Hematopoietic multipotent progenitor cell treated with erythropoietin and hydrocortisone succinate and interleukin-3 and kit ligand, for 6 days (in vitro differentiated cells): ENCODE measurements around the gene ADSS2.

Experiments
- DNase-seq: peaks from one replicate; pipeline ENCODE4 v3.0.0-alpha.2; 2015

ADSS2 gene

DNA sequence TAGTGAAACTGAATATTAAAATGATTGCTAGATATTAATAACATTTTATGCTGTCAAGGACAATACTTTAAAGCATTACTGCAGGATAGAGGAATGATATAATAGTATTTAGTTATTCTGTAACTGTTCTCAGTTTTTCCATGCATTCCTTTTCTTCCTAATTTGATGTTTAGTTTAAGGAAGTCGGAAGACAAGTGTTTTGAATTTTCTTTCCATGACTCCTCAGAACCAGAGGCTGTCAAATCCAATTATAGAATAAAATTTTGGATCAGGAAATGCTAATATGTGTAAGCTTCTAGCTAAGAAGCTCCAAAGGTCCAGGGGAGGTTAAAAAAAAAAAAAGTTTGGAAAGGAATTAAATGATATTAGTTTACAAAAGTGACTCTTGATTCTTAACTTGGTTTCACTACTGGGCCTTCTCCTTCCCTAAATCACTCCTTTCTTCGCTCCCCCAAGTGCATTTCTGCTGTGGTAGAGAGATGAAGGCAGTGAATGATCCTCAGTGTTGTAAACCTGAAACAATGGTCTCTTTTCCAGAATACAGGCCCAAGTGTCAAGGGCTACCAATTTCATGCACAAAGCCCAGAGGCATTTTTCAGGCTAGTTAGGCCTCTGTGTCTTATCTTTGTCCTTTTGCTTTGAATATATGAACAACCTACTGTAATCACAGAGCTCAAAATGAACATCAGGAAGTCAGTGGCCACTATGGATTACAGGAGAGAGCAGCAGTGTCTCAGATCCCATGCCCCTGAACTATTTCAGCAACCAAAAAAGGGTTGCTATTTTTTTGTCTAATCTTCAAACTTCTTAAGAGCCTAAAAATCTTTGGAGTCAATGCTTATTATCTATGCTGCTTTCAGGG, 6.2 kb downstream of the ADSS2 start:
- no peak for DNase-seq

DNA sequence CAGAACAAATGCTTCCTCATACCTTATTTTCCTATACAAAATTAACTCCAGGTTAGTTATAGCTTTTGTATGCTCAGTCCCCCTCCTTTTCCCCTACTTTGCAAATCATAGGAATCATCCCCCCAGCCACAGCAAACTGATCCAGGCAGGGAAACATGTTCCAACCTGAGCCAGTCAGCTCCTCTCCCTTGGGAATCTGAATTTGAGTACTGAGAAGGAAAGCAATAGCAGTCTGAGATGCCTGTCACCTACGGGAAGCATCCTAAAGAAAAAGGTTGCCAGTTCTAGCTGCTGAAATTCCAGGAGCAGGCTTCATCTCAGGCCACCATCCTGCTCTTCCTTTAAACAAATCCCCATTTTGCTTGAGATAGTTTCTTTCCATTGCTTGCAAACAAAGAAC, 6.9 kb downstream of the ADSS2 start:
- DNase-seq = no peak

DNA sequence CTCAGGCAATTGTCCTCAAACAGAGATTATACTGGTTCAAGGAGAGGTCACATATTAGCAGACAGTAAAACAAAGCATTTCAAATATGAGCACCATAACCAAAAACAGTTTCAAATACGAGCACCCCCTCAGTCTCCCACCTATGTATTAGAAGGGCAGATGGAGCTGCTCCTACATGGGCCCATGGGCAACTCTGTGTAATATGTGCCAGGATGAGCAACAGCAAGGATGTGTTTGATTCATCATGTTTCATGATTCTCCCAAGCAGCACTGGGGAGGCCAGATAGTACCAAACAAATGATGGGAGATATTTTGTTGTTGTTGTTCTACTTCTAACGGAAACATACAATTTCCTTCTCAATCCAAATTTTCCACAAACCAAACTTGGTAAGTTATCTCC, 8.9 kb downstream of the ADSS2 start:
- DNase-seq = no peak

DNA sequence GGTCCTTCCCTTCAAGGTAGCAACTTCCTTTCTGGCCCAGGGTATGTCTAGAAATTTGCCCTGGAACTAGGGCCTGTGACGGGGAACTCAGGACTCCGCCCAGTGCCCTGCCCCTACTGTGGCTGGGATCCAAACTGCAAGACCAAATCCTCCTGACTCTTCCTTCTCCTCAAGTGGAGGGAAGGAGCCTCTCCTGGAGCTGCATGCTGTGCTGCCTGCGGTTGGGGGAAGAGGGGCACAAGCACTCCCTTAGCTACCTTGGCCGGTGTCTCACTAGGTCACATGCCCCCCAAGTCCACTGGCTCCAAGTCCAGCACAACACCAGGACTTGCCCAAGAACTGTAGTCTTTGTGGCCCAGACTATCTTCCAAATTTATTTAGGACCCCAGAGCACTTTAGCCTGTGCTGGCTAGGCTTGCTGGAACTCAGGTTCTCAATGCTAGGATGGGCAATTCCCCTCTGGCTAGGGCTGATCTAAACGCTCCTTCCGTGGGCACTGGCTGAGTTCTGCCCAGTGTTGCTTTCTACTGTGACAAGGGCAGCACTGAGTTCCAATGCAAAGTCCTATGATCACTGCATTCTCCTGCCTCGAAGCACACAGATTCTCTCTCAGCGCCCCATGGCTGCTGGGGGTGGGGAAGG, 12.2 kb downstream of the ADSS2 start:
- peak; percentile 66 for DNase-seq

DNA sequence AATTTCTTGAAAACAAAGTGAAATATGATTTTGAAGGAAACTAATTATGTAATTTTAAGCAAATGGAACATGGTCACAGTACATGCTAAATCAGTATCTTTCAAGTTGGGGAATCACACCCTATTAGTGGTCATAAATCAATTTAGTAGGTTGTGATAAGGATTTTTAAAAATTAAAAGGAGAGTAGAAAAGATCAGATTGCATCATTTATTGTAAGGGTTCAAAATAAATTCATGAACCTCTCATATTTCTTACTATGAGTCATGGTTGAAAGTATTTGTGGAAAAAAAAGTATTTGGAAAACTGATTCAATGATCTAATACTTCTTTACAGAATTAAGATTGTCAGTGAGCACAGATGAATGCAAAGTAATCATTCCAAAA, 14.6 kb downstream of the ADSS2 start:
- no peak for DNase-seq

DNA sequence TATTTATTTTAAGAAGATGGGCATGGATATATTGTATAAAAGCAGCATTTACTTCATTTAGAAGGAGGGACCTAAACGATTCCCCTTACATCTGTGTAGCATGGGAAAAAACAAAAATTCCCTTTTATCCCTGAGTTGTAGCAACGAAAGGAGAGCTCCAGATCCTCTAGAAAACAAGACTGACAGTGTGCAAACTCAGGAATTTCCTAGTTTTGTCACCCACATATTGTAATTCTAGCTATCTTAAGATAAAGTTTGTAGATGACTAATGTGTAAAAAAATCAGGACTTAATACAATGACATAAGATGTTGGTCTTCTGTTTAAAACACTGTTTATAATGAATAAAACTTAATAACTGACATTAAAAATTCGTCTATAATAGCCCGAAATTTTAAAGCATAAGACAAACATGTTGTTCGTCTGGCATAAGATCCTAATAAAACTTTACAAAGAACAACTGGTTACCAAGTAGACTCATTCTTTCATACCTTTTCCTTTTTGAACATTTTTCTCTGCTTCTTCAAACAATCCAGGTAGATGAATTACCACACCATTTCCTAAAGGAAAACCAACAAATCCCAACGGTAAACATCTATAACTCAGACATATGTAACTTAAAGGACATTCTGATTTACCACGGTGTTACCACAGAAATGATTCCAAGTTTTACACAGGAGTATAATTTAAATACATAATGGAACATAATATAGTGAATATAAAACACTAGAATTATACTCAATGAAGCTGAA, 15.2 kb downstream of the ADSS2 start:
- DNase-seq = no peak

DNA sequence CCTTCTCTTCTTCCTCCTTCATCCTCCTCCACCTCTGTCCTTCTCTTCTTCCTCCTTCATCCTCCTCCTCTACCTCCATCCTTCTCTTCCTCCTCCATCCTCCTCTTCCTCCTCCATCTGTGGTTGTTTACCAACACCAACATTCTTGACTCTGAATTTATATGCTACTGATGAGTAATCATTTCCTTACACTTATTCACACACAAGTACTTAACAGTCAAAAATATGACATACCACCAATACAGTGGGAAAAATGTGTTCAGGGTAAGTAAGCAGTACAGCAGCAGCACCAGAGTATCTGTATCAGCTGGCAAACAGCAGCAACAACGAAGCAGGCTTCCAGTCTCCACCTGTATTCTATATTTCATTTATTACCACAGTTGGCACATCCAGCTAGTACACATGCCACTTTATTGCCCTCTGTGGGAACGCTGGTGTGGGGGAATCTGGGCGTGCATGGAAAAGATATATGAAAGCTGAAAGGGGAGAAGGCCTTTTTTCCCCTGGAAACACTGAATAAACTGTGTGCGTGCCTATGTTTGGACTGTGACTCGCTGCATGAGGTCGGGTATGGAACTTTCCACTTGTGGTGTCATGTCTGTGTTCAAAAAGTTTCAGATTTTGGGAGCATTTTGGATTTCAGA, 16.0 kb downstream of the ADSS2 start:
- DNase-seq = no peak

DNA sequence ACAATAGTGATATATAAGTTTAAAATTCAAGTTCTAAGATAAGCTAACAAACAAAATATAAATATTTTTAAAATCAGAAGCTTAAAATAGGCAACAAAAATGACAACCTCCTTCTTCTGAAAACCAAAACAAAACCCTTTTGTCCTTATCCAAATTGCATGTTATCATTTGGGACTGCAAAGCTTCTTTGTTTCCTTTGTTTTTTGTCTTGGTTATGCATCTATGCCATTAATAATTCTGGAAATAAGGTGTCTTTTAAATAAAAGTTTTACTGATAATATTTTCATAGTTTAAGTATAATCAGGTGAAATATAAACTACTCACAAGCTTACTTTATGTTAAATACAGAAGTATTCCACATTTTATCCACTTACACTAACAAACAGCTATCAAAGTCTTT, 20.5 kb downstream of the ADSS2 start:
- DNase-seq = no peak

DNA sequence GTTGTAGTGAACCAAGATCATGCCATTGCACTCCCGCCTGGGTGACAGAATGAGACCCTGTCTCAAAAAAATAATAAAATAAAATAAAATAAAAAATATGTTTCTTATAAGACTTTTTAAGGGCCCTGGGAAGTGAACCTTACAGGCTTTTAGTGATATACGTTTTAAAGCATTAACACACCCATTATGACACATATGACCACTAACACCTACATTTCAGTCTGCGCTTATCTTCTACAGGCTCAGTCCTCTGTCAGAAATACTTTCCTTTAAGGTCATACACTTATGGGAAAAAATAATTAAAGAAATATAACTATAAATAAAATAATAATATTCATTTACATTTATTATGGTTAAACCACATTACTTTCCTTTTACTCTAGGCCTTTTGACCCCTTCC, 21.9 kb downstream of the ADSS2 start:
- DNase-seq = no peak

DNA sequence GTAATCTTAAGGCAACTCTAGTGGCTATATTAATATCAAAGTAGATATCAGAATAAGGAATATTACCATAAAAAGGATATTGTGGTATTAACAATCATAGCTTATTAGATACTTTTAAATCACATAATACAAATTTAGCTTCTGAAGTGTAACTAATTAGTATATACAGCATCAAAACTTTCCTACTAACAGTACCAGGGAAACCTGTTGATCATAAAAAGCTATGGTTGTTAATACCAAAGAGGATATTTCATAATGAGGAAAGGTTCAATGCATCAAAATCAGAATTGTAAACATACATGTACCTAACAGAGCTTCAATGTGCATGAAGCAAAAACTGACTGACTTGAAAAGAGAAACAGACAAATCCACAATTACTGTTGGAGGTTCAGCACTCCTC, 24.1 kb downstream of the ADSS2 start:
- DNase-seq = no peak

DNA sequence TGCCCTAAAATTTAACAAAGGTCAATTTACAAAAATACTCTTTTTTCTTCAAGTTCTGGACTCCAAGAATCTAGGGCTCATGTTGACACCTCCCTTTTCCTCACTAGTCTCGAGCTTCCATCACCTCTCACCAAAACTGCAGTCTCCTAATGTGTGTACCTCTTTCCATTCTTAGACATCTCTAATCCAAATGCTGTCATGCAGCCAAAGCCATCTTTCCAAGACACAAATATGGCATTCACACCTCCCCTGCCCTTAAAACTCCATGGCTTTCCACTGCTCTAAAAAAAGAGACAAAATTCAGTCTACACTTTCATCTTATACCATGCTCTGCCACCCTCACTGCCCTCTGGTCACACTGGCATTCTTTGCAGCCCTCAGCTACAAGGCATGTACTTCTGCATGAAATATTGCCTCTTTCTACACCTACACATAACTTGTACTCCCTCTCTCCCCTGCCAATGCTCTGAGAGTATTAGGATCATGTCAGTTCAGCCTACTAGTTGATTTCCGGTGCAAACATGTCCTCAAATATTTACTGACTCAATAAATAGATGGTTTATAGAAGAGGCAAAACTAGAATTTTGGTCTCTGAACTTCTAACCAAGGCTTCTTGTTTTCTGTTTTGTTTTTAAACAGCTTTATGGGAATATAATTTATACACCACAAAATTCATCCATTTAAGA, 26.9 kb downstream of the ADSS2 start:
- DNase-seq = no peak

DNA sequence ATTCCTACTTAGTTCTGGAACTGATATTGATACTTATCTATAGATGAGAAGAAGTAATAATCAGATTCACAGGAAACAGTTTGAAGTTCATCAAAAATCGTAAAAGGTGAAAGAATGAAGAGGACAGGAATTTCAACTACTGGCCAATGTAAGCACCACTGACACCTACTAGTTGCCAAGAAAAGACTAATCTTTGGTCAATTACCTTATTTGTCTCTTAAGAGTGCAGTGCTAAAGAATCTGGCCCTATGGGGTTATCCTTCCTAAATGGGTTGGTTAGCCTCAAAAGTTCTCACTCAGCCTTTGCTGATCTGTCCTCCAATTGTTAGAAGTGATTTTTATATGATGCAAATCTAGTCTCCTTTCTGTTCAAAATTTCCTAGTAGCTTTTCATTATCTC, 29.5 kb downstream of the ADSS2 start:
- no peak for DNase-seq

DNA sequence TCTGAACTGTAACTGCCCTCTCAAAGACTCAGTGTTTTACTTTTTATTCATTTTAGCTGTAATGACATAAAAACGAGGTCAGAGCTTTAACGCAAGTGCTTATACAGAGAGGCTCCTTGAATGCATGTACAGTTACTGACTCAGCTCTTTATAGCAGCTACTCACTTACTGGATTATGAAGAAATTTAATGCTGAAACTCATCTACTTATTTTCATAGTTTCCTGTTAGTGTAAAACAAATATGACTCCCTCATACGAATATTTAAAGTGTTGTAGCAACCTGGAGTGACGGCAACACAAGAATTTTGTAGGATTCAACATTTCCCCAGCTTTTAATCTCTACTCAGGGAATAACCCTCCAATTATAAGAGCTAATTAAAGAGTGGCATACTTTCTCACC, 32.7 kb downstream of the ADSS2 start:
- DNase-seq = no peak

DNA sequence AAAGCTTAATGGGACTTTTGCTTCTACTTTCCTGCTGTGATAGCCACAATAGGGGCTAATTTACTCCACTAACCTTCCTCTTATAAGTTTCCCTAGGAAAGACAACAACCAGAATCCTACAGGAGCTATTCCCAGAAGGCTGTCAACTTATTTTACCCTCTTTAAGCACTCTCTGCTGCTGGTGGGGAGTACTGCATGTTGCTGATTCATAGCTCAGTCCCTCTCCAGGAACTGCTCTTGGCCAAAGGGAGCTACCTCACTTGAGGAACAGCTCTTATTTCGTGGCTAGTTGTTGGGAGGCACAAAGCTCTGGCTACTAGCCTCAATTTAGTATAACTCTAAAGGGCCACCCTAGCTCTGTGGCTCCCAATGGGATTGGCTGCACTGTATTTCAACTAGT, 37.2 kb downstream of the ADSS2 start:
- no peak for DNase-seq

DNA sequence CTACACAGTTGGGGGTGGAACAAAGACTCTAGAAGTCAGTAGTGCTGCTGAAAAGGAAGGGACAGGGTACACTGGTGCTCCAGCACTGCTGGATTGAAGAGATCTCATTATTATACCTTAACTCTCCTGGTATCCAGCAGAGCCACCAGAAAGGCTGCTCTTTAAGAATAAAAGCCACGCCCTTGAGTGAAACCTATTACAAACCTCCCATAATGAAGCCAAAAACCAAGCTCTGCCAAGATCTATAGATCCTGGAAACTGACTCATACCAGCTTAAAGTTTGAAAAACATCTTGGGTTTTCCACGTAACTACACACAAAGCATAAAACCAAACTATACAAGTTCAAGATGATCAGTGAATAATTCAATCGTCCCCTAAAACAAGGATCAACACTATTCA, 38.0 kb downstream of the ADSS2 start:
- DNase-seq = no peak

DNA sequence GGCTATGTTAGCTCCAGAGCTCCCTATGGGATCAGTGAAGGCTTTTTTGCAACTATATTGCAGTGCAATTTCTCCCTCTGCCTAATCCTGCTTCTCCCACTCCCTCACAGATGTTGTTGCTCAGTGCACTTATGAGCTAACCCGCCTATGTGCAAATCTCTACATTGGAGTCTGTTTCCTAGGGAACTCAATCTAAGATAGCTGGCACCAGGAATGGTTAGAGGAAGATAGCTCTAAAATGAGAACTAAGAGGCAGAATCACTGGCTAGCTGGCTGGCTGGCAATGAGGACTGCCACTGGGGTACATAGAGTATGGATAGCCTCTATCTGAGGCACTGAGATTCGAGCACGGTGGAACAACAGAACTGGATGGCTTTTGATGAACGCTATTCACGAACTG, 39.5 kb downstream of the ADSS2 start:
- no peak for DNase-seq

DNA sequence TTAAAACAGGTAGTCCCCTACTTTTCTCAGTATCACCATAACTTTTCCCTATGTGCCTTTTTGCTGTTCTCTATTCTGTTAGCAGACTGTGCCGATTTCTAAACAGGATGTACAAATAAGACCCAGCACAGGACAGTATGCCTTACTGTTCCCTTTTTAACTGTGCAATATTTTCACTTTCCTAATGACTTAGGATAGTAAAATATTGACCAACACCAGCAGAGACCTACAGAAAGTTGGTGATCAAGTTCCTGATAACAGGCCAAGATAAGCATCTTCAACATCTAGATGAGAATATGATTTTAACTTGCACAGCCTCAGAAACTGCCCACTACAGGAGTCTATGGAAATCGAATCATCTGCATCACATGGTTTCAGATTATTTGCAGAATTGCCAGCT, 42.0 kb downstream of the ADSS2 start:
- no peak for DNase-seq

DNA sequence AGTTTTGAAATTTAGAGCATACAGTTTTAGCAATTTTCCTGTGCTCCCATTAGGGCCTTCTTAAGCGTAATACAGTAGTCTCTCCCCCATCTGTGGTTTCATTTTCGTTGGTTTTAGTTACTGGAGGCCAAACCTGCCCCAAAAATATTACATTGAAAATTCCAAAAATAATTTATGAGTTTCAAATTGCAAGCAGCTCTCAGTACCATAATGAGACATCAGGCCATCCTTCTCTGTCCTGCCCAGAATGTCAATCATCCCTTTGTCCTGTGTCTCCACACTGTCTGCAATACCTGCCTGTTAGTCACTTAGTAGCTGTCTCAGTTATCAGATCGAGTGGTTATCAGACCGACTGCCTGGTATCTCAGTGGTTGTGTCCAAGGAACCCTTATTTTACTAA, 45.4 kb downstream of the ADSS2 start:
- no peak for DNase-seq

DNA sequence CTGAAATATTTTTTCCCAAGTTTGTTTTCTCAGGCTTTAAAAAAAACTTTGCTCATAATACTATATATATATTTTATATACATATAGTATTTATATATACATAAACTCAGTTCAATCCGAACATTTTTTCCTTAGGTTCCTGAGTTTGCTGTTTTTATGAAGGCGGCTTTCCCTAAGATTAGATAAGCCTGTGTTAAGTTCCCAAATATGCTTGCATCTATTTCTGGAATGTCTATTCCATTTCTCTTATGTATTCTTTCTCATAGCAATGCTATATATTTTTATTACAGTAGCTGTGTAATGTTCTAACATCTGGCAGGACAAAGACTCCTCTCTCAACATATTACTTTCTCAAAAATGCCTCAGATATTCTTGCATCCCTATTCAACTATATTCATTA, 45.9 kb downstream of the ADSS2 start:
- no peak for DNase-seq

DNA sequence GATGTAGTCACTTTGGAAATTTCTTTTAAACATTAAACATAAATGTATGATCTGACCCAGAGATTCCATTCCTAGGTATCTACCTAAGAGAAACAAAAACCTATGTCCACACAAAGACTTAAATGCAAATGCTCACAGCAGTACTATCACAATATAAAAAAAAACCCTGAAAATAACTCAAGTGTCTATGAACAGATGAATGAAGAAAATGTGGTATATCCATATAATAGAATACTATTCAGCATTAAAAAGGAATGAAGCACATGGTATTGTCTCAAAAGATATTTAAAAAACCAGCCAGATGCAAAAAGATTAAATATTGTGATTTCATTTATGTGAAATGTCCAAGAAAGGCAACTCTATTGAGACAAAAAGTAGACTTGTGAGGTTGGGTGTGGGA, 48.3 kb downstream of the ADSS2 start:
- DNase-seq = no peak

DNA sequence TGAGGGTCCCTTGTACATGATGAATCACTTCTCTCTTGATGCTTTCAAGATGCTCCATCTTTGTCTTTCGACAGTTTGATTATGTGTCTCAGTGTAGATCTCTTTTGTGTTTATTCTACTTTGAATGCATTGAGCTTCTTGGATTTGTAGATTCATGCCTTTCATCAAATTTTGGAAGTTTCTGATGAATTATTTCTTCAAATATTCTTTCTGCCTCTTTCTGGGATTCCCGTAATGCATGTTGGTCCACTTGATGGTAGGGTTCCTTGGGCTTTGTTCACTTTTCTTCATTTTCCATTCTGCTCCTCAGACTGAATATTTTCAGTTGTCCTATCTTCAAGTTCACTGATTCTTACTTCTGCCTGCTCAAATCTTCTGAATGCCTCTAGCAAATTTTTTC, 50.7 kb downstream of the ADSS2 start:
- no peak for DNase-seq

DNA sequence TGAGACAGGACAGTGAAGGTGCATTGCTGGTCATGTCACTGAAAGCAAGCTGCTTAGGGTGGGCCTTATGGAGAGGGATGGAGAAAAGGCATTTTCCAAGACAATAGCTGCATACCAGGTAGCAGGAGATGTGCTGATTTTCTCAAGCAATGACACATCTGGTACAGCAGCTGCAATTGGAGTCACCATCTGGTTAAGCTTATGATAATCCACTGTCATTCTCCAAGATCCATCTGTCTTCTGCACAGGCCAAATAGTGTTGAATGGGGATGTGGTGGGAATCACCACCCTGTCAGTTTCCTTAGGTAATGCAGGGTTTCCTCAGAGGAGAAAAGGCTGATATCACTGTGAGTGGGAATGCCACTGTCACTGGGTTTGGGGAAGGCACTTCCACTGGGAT, 54.6 kb downstream of the ADSS2 start:
- no peak for DNase-seq

DNA sequence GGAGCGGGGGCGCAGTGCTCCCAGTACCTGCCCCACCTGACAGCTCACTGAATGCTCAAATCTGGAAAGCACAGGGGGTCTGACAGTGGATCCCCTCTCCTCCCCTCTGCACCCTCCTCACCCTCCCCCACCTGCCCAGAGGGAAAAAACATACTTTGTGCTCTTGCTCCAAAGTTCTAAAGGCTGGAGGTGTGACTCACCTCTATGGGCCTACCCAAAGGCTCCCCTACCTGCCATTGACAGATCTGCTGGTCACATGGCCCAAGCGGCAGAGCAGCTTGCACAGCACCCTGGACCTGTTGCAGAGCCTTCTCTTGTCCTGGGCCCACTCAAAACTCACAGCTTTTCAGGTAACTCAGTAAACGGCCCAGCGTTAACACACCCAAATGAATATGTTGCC, 55.7 kb downstream of the ADSS2 start:
- DNase-seq = no peak
